K562 (cell line): Measurements from ENCODE around the gene SKIL. TPM values are rescaled to one million over a fixed set of nuclear protein-coding genes. Genes with fewer than 3 reads are reported as not detected.

Source experiments
- ATAC-seq: fragments of 200-7000 bp; cut with Tn5 transposase; 3 replicates; pipeline ENCODE4 v1.9.1; 2020; ENCODE audit warnings: moderate library complexity
- BruUV-seq: library from RNA; stranded (reverse); fragments of 400-500 nt; replicated peaks from 2 replicates; lab custom pipeline; 2021; lab: Mats Ljungman, UMichigan
- CTCF ChIA-PET: fragments of 300-600 bp; formaldehyde crosslinking; extraction: SDS; loops from one replicate; lab custom pipeline; 2021; ENCODE audit warnings: low intra/inter-chr PET ratio; lab: Yijun Ruan, JAX
- POLR2A ChIA-PET: fragments of 300-600, 350-650 bp; sonication (Branson Sonifier 250); formaldehyde crosslinking; extraction: SDS; loops from one replicate; lab custom pipeline; 2021; ENCODE audit warnings: antibody characterized with exemption, inconsistent platforms; lab: Yijun Ruan, JAX
- DNase-seq, 4 experiments: peaks; one replicate each; pipeline versions ENCODE4 v3.0.0 to v3.0.0-alpha.2; 2011 to 2018; ENCODE audit warnings: low spot score in 3 of 4, mixed read lengths in 3 of 4; ENCODE audit errors: extremely low read depth in 1 of 4
- FAIRE-seq: peaks from 2 replicates; lab custom pipeline; 2011; peaks lifted over from hg19 to GRCh38; lab: Jason Lieb, UNC
- H2AFZ ChIP-seq: 2 replicates; pipeline ENCODE4 v1.6.0; 2011; ENCODE audit warnings: low read depth, low read length, control low read depth, inconsistent platforms
- H3K27ac ChIP-seq: fragments of 200-600 bp; 3 replicates; pipeline ENCODE4 v1.8.0; 2011; ENCODE audit warnings: low read depth, mild to moderate bottlenecking, control low read depth, inconsistent platforms, low read length, moderate library complexity, mixed read lengths; ENCODE audit errors: extremely low read depth
- H3K27me3 ChIP-seq, 2 experiments: fragments of 300-600 bp in 1 of 2; 2 replicates in 1 of 2; 3 replicates in 1 of 2; pipeline versions ENCODE4 v1.6.0 to v1.8.0; 2011; ENCODE audit warnings: inconsistent platforms in 2 of 2, low read length in 2 of 2, mild to moderate bottlenecking in 1 of 2, mixed read lengths in 1 of 2, moderate library complexity in 1 of 2; ENCODE audit not compliant: control insufficient read depth in 2 of 2, insufficient read depth in 2 of 2
- H3K36me3 ChIP-seq: fragments of 300-600 bp; 3 replicates; pipeline ENCODE4 v1.8.0; 2011; ENCODE audit warnings: mild to moderate bottlenecking, low read length, inconsistent platforms; ENCODE audit not compliant: control insufficient read depth, insufficient read depth
- H3K4me1 ChIP-seq, 2 experiments: fragments of 200-600 bp in 1 of 2; replicated peaks in 1 of 2; 2 replicates in 1 of 2; 3 replicates in 1 of 2; pipeline versions ENCODE4 v1.5.1 to v1.8.0; 2011; ENCODE audit warnings: inconsistent platforms in 2 of 2, low read length in 2 of 2, mild to moderate bottlenecking in 1 of 2, mixed read lengths in 1 of 2, moderate library complexity in 1 of 2; ENCODE audit not compliant: control insufficient read depth in 2 of 2, insufficient read depth in 2 of 2
- H3K4me2 ChIP-seq: 2 replicates; pipeline ENCODE4 v1.6.1; 2011; ENCODE audit warnings: low read length, control low read depth, inconsistent platforms, mixed read lengths; ENCODE audit not compliant: insufficient read depth
- H3K4me3 ChIP-seq: fragments of 200-600 bp; sonication (generic), shearing (Covaris generic); 2 replicates; pipeline ENCODE4 v1.5.1; 2016; ENCODE audit warnings: control low read depth, inconsistent platforms
- H3K79me2 ChIP-seq: fragments of 200-600 bp; 3 replicates; pipeline ENCODE4 v1.8.0; 2011; ENCODE audit warnings: low read length, inconsistent platforms; ENCODE audit not compliant: control insufficient read depth, insufficient read depth
- H3K9ac ChIP-seq, 2 experiments: 2 replicates each; pipeline versions ENCODE4 v1.6.0 to v1.6.1; 2011; ENCODE audit warnings: low read depth in 2 of 2, low read length in 2 of 2, control low read depth in 1 of 2, inconsistent platforms in 1 of 2, mild to moderate bottlenecking in 1 of 2, mixed read lengths in 1 of 2; ENCODE audit not compliant: insufficient read depth in 1 of 2
- H3K9me1 ChIP-seq: one replicate; pipeline ENCODE4 v1.6.0; 2011; ENCODE audit warnings: inconsistent platforms, mild to moderate bottlenecking, low read length, moderate library complexity; ENCODE audit not compliant: control insufficient read depth, insufficient read depth
- H3K9me3 ChIP-seq: replicated peaks from 2 replicates; pipeline ENCODE4 v1.5.1; 2011; ENCODE audit warnings: low read depth, low read length, inconsistent platforms; ENCODE audit not compliant: control insufficient read depth, insufficient read depth
- H4K20me1 ChIP-seq: replicated peaks from 2 replicates; pipeline ENCODE4 v1.6.1; 2011; ENCODE audit warnings: low read length, inconsistent platforms, mixed read lengths; ENCODE audit not compliant: control insufficient read depth, insufficient read depth
- CTCF ChIP-seq, 3 experiments: IDR thresholded peaks in 2 of 3; conservative IDR thresholded peaks in 1 of 3; 2 replicates each; pipeline ENCODE4 v1.5.1; 2011 to 2012; ENCODE audit warnings: low read length in 3 of 3, mild to moderate bottlenecking in 3 of 3, control low read depth in 2 of 3, improper control_type of control experiment in 1 of 3, inconsistent platforms in 1 of 3, low read depth in 1 of 3, mixed read lengths in 1 of 3, moderate library complexity in 1 of 3; ENCODE audit not compliant: insufficient read depth in 2 of 3
- IFI16 ChIP-seq: fragments of 250-450 bp; sonication (Bioruptor Pico); IDR thresholded peaks from 2 replicates; pipeline ENCODE4 v2.1.2; 2022; ENCODE audit warnings: mild to moderate bottlenecking, inconsistent platforms
- ZNF384 ChIP-seq: IDR thresholded peaks from 2 replicates; pipeline ENCODE4 v1.6.1; 2012; ENCODE audit warnings: low read depth, low read length, improper control_type of control experiment
- WGBS: fragments of 100-300 bp; shearing (Covaris generic); methylation state at CpG from one replicate; pipeline ENCODE4 v1.1.6; 2016; ENCODE audit warnings: low coverage, mixed read lengths; ENCODE audit not compliant: insufficient coverage; ENCODE audit errors: missing lambda C conversion rate; 5-methylcytosine and 5-hydroxymethylcytosine counted together
- in situ Hi-C: fragments of 300-500 bp; cut with MboI; formaldehyde crosslinking; loops from 4 replicates; pipeline ENCODE4 v1.15.0; 2018; ENCODE audit warnings: inconsistent platforms, mixed read lengths
- intact Hi-C: fragments of 100-400 bp; cut with micrococcal nuclease; formaldehyde crosslinking; loops from 2 replicates; pipeline ENCODE4 v1.14.2; 2022
- polyA plus RNA-seq, 8 experiments: library from polyadenylated mRNA; depleted of rRNA in 4 of 8; stranded (reverse) in 5 of 8; unstranded in 3 of 8; fragments of >200 nt; fragmentation: Nextera tagmentation in 2 of 8; fragmentation: Illumina TruSeq in 1 of 8; extraction: Ambion mirVana in 2 of 8; extraction: Trizol in 1 of 8; gene quantifications; 2 replicates each; pipeline versions ENCODE4 v1.2.1 to v1.2.3, GENCODE V29; 2011 to 2014; ENCODE audit warnings: inconsistent platforms in 1 of 8, missing spikeins in 1 of 8
- total RNA-seq, 7 experiments: library from RNA; depleted of rRNA in 6 of 7; stranded (reverse); fragments of >200 nt in 6 of 7; fragmentation: Illumina TruSeq in 2 of 7; extraction: Trizol in 2 of 7; gene quantifications; 2 replicates each; pipeline versions ENCODE4 v1.2.1 to v1.2.3, GENCODE V29; 2011 to 2021; ENCODE audit warnings: low replicate concordance in 1 of 7

SKIL gene
- total and polyA plus RNA-seq, 9 of the 15 experiments (the other 6 are each of a cell fraction or from before 2014, with no cell fraction given), result 4.3 to 19.1 (median 9.7) TPM

- ChIA-PET CTCF (no interaction called here), POLR2A (interaction anchor here (1.0 kb wide), 1 partner anchor 8 kb away, joined by 5 read pairs; no protein-coding TSS in a partner anchor)
- Histone ChIP-seq H3K27ac (no peak overlapping the region), H3K27me3 (no peaks in the 10 kb centered on the region), H3K4me3 (no peak overlapping the region), H3K36me3 (peaks cover 9% of the 10 kb centered on the region; the same call in 1 of the 3 replicates), H4K20me1 (no peaks in the 10 kb centered on the region), H3K4me1 (no peaks in the 10 kb centered on the region), H2AFZ (no peak overlapping the region), H3K9me1 (no peaks in the 10 kb centered on the region), H3K9ac (no peak overlapping the region), H3K9me3 (no peaks in the 10 kb centered on the region), H3K79me2 (peaks cover 41% of the 10 kb centered on the region), H3K4me2 (no peak overlapping the region)
- 50% methylated on average over 2 of the region's 2 CpGs for WGBS
- no TSS peak for BruUV-seq
- ATAC-seq (no peak), DNase-seq (no peak), FAIRE-seq (no peak)
- TF ChIP-seq ZNF384, result peak; percentile 88
- TF ChIP-seq CTCF (IDR thresholded peaks at IDR 0.05 in 2 of 3, conservative IDR thresholded peaks at IDR 0.05 in 1 of 3; ENCODE audit: insufficient read depth in 2 of 3, low read depth in 1 of 3, low read length in 3 of 3), result peak in 2 of 3 experiments; percentile 28 to 45; a peak in 3 of 6 replicates
- no peak for TF ChIP-seq IFI16 (CRISPR knock-in tag)
- intact Hi-C loops, result no loop called here
- in situ Hi-C loops, result no loop called here
Measured at GRCh38 chr3:170368921-170369320, 11.4 kb downstream of the SKIL start.
